ENCODE measurements around the gene RNH1.

GRCh38 chr11:504053-504993, 2.7 kb downstream of the RNH1 start:
- TF ChIP-seq CTCF (IDR thresholded peaks at IDR 0.05) (no peak), POLR2A (IDR thresholded peaks at IDR 0.05) (no peak)

All from body of pancreas (tissue), 4 donors.